HG02571 (cell line): ENCODE measurements around the gene XYLT2.

ENCODE experiments used
- ATAC-seq: cut with Tn5 transposase; IDR thresholded peaks from one replicate; pipeline ENCODE4 v1.9.1; 2021; ENCODE audit warnings: mild to moderate bottlenecking, moderate library complexity; ENCODE audit not compliant: unreplicated experiment

XYLT2 gene

DNA sequence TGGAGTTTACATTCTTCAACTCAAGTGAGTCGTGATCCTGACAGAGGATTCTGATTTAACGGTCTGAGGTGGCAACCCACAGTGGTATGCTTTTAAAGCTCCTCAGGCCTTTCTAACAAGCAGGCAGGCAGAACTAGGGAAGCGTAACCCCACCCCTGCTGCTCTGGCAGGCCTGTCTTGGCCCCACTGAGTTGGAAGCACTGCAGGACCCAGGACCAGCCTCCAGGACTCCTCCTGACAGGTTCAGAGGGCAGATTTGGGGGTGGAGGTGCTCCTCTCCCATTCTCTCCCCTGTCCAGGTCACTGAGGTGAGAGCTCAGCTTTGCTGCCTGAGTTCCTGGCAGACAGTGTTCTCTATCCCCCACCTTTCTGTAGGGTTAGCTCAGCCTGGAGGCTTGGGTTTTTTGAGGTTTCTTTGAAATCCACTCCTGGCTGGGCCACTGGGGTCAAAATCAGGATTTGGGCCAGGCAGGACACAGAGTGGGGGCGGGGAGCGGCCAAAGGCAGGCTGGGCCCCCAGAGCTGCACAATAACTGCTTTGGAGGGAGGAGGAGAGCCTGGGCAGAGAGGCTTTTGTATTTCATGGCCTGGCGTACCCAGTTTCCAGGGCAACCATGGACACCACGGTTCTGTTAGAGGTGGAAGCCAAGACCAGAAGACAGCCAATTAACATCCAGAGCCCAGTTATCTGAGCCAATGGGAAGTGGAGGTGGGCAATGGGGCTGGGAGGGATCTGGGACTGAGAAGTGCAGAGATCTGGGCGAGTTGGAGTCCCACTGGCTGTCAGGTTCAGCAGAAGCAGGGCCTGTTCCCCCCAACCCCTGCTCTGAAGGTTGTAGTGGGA, 17.5 kb downstream of the XYLT2 start:
- ATAC-seq: no peak

DNA sequence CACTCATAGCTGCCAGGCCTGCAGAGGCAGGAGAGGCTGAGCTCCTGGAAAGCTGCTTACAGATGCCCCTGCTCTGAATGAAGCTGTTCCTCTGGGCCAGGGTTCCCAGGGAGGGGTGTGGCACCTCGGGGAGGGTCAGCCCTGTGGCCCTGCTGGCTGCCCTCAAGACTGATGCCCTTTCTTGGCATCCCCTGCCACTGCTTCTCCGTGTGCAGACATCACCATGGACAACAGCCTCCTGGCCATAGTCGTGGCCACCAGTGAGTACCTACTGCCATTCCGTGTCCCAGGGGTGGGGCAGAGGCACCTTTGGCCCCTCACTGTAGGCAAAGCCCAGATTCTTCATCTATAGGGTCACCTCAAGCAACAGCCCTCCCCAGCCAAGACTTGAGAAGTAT, 18.1 kb downstream of the XYLT2 start:
- no peak for ATAC-seq

DNA sequence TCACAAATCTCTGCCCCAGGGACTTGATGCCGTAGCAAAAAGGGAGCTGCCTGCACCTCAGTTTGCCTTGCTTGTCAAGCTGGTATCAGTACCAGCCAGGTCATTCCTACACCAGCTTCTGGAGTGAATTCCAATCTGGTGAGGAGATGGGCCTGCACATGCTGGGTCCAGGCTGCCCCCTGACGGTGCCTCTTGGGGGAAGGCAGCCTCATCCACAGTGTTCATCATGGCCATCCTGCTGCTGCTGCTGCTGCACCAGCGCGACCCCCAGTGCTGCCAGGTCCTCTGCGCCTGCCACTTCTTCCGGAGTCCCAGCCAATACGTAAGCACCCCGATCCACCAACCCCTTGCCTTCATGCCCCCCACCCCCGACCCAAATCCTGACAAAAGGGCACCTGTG, 18.8 kb downstream of the XYLT2 start:
- no peak for ATAC-seq

DNA sequence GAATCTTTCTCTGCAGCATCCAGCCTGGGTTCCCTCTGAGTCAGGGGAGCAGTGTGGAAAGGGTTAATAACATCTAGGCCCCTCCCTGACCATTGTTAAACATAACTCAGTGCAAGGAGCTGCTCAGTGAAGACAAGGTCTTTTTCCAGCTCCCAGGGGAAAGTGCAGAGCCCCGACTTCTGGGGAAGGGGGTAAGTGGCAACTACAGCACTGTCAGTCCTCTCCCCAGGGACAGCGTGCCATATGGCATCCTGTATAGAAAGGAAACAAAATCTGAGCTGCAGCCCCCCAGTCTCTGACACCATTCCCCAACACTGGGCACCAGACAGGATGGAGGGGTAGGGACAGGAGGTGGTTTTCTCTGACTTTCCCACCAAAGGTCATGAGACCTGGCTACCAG, 19.2 kb downstream of the XYLT2 start:
- ATAC-seq: no peak

DNA sequence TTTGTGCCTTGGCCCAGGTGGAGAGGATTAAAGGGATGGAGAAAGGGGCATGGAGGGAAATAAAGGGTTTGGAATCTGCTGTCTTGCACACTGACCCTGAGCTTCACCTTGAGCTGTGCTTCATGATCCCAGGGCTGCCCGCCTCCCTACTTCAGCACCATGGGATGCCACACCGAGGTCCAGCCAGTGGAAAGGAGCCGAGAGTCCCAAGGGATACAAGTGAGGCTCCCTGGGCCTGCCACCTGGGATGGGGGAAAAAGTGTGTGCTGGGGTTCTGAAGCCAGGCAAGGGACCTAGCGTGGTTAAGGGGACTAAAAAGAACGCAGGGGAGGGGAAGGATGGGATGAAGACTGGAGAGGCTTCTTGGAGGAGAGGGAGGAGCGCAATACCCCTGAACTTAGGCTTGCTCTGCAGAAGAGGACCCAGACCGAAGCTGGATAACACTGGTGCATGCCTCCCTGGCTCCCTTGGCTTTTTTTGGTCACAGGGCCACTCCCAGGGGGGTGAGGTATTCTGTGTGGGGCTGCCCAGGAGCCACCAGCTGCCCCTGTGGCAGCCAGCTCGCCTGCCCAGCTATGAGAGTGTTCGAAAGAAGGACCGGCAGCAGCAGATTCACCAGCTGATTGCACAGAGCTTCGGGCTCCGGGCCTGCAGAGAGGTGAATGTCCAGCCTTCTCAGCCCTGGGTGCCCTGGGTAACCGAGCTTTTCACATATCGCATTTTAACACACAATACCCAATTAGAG, 19.9 kb downstream of the XYLT2 start:
- ATAC-seq: no peak

DNA sequence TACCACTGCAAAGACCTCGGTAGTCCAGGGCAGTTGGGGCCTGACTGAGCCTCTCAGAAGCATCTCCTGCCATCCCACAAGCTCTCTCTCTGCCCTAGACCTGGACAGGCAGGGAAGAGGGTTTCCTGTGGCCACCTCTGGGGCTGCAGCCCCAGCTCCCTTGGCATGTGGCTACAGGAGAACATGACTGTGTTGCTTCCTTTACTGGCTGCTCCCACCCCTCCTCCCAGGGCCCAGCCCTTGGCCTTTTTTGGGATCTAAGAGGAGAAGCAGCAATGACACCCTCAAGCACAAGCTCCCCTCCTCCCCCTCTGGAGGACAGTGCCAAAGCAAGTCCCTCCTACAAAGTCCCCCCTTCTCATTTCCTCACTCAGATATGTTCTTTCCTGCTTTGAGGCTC, 21.5 kb downstream of the XYLT2 start:
- ATAC-seq: no peak

DNA sequence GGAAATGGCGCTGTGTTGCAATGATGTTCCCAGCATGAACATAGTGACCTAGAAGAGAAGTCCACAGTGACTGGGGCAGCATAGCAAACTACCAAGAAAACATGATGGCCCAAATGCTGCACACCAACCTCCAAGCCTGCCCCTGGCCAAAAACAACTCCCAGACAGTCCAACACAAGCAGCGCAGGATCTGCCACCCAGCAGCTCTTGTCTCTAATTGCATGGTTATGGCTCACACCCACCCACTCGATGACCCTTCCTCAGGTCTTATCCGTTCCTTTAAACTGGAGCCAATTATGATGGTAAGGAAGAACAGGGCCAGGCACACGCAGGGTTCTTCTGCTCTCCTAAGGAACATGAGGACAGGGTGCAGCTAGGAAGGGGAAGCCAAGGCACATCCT, 24.1 kb downstream of the XYLT2 start:
- no peak for ATAC-seq

DNA sequence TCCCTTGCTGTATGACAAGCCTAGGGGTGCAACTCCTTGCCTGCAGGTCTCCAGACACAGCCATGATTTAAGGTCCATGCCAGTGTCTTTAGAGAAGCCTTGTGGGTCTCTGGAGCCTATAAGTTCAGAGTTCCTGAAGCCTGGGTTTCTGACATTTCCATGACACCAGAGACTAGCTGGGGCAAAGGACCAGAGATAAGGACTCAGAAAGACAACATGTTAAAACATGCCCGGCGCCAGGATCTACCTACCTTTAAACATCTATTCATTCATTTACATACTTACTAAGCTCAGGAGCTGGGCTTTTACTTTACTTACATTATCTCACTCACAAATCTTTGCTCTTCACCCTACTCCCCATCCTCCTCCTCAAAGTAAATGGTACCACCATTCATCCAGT, 25.6 kb downstream of the XYLT2 start:
- ATAC-seq: no peak

DNA sequence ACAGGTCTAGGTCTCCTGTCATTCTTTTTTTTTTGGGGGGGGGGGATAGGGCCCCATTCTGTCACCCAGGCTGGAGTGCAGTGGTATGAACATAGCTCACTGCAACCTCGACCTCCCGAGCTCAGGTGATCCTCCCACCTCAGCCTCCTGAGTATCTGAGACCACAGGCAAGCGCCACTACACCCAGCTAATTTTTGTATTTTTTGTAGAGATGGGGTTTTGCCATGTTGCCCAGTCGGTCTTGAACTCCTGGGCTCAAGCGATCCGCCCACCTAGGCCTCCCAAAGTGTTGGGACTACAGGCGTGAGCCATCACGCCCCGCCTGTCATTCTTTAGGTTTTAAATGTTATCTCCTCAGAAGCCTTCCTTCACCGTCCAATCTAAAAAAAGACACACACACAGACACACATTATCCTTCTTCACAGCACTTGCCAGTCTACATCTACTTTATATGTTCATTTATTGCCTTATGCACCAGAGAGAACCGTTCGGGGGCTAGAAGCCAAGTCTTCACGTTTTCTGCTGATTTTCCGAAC, 26.4 kb downstream of the XYLT2 start:
- no peak for ATAC-seq

DNA sequence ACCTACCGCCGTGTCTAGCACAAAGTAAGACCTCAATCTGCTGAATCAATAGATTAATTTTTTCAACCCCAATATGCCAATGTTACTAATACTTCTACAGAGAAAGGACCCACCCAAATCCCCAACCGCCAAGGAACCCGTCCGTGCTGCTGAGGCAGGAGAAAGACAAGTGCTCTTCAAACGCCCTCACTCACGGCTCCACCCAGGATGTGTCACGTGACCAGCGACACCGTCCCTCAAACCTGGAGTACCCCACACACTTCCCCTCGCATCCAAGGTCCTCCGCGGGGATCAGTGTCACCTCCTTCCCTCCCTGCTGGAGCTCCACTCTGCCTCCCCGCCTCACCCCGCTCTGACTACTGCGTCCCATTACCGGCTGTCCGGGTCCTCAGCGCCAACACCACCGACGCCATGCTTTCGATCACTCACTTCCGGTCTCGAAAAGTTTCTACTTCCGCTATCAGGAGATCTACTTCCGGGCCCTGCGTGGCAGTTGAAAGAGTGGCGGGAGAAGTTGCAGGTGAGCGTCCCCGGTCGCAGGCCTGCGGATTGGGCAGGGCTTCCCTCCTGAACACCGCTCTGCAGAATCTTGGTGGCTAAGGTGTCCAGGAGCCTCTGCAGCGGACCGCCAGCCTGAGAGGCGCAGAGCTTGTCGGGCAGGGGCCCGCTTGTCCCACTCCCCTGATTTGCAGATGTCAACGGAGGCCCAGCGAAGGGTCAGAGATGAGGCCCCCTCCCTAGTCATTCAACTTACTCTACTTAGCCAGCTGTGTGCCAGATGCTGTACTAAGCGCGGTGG, 27.0 kb downstream of the XYLT2 start, which contains the start of the genes EME1 and MRPL27:
EME1 (plus strand) TSS at position 472 of the 799 bp plus-strand sequence. CDS start 1,980 bp downstream, outside the sequence.
MRPL27 (minus strand) TSS at position 427 of the 799 bp plus-strand sequence; CDS start at position 413, 14 bp downstream.
- peak; percentile 89 for ATAC-seq

DNA sequence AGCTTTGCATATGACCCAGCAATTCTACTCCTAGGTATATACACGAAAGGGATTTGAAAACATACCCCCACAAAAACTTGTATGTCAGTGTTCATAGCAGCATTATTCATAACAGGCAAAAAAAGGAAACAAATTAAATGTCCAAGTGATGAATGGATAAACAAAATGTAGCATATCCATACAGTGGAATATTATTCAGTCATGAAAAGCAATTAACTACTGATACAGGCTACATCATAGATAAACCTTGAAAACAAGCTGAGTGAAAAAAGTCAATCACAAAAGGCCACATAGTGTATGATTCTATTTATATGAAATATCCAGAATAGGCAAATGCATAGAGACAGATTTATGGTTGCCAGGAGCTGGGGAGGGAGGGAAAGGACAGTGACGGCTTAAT, 27.8 kb downstream of the XYLT2 start:
- no peak for ATAC-seq

DNA sequence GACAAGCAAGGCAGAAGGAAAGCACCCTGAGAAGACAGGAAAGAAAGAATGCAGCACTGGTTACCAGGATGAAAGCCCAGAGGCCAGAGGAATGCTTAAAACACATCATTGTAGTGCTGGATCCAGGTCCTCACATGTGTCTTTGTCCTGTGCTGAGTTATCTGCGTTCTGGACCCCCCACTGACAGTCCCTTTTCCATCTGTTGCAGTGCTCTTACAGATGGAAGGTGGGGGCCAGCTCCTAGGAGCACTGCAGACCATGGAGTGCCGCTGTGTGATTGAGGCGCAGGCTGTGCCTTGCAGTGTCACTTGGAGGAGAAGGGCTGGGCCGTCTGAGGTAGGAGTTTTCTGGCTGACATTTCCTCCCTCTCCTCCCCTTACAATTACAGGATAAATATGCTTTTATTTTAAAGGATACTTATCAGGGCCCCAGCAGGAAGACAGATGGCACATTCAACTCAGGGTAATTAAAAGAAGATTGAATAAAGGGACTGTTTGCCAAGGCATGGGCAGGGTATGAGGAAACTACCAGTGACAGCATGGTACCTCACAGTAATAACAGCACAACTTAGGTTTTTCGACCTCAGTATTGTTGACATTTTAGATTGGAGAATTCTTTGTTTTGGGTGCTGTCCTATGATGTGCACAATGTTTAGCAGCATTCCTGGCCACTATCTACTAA, 30.1 kb downstream of the XYLT2 start:
- ATAC-seq: no peak

DNA sequence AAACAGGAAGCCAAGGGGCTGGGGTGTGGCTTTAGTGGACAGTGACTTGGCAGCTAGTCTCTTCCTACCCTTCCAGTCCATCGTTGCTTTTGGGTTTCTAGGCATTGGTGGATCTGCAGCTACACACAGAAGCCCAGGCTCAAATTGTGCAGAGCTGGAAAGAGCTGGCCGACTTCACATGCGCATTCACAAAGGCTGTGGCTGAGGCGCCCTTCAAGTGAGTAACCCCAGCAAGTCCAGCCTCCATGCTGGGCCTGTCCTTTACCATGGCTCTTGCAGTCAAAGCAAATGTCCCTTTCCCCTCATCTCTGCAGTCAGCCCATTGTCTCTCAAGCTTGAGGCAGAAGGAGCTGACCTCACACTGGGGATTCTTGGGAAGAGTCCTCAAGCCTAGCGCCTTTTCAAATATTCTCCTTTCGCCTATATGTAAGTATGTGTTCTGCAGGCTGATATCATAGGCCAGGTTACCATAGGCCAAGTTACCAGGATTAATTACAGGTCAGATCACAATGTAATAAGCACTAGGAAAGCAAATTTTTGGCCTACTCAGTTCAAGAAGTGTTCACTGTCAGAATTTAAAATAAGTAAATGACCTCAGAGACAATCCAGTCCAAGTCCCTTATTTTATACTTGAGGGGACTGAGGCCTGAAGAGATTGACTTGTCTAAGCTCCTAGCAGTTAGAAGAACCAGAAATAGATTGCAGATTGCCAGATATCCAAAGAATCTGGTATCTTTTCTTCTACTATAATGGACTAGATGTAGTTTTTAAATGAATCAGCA, 33.6 kb downstream of the XYLT2 start:
- no peak for ATAC-seq

DNA sequence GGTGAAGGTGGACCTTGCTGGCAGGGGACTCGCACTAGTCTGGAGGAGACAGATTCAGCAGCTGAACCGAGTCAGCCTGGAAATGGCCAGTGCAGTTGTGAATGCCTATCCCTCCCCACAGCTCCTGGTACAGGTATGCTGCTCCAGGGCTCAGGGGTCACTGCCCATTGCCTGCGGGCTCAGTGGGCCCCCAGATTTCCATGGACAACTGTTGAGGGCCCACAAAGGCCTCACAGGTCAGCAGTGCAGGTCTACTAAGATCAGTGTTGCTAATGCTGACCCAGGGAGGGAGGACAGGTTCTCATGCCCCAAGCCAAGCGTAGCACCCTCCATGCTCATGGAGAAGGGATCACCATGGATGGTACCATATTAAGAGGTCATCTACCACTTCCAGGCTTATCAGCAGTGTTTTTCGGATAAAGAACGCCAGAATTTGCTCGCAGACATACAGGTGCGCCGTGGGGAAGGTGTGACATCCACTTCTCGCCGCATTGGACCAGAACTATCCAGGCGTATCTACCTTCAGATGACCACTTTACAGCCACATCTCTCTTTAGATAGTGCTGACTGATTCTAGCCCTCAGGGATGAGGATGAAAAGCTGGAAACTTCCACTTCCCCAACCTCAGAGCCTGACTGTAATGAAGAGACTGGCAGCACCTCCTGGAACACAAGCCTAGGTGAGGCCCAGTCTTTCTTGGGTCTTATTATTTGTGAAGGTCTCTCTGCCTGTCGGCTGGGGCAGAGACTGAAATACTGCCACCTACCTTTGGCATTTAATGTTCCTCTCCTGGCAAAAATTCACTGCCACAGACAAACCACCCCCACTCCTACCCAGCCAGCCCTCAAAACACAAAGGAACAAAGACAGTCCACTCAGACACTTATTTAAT, 34.7 kb downstream of the XYLT2 start:
- no peak for ATAC-seq

DNA sequence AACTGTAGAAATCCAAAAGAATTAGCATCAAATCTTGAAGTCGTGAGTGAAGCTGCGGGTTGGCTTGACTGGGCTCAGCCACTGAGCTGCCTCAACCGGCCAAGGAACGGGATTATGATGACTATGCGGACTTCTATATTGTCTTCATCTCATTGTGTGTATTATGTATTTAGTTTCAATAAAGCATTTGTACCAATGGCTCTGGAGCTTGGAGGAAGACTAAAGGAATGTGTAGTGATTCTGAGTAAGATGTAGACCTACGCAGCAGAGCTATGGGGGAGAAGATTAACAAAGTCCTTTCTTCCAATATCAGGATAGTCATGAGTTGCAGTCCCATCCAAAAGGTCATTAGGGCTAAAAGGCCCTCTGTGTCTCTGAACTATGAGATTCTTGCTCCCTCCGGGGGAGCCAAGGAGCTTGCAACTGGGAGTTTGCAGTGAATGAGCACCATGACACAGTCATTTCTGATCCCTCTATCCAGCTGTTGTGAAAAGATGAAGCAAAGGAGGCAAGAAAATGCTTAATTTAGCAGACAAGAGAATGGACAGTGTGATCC, 35.4 kb downstream of the XYLT2 start:
- no peak for ATAC-seq

DNA sequence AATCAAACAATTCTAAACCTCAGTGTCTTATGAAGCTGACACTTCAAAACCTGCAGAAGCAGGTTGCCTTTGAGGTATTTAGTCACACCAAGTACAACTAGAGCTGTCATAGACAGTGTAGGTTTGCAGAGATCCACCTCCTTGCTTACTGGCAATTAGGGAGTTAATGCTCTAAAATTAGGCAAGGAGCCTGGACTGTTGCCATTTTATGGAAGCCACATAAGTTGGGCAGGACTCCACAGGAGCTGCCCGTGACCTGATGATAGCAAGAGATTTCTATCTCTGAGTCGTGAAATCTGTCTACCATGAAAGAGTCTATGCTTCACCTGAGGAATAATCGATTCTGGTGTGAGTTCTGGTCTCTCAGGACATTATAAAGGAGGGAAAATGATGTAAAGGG, 36.0 kb downstream of the XYLT2 start:
- no peak for ATAC-seq

DNA sequence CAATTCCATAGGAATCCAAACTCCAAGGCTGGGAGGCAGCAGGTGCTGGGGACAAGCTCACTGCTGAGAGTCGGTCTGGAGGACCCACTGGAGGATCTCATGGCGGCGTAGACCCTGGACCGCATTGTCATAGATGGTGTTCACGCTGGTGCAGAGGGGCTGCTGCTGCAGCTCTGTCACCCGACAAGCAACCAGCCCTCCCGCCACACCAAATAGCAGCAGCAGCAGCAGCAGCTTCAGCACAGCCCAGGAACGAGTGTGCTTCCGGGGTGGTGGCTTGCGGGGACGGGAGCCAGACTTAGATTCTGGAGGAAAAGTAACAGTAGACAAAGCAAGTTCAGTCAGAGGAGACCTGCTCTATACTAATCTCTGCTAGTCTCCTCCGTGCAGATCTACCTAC, 37.0 kb downstream of the XYLT2 start:
- no peak for ATAC-seq

DNA sequence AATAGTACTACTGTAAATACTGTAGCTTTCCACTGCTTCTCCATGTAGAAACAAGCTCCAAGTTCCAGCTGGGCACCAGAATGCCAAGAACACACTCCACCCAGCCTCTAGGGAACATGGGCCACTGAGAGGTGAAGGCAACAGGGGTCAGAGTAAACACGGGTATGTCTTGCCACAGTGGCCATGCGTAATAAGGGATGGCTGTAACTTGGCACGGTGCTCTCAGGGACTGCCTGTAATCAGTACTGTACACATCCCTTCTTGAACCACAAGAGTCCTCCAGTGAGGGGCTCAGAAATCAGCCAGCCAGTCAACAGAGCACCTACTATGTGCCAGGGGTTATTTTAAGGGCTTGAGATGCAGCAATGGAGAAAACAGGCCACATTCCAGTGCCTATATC, 40.6 kb downstream of the XYLT2 start:
- ATAC-seq: no peak
